ENCODE results near the gene SGIP1. TPM values are rescaled to one million over a fixed set of nuclear protein-coding genes. Genes with fewer than 3 reads are reported as not detected.

Gene SGIP1
- total RNA-seq, 1 experiment from 2014 or later, result not detected

DNA sequence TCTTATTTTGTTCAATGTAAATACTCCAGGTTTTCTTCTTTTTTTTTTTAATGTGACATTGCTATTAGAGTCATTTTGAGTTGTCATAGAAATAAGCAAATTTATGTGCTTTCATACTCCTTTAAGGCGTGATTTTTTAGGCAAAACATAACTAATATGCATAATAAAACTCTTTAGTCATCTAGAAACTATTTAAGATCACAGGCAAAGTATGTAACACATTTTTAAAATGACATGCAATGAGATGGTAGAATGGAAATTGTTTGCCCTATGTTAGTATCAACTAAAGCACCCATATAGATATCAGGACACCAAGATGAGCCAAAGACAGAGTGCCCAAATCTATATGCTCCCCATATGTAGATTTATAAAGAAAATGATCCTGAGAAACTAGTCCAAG, 41.5 kb upstream of the SGIP1 start:
- TF ChIP-seq CTCF (IDR thresholded peaks at IDR 0.05; ENCODE audit: unreplicated experiment), result no peak
- no TSS peak for BruUV-seq (replicated peaks)
- DNase-seq, result no peak
- intact Hi-C loops (cut with micrococcal nuclease; ENCODE audit: unreplicated experiment), result no loop called here
- H3K9me3 Mint-ChIP-seq (ENCODE audit: low read depth, unreplicated experiment), result no peaks in the 10 kb centered on the region
- CTCF ChIA-PET, result no interaction called here
- peaks cover 12% of the 10 kb centered on the region for H3K27me3 Mint-ChIP-seq (ENCODE audit: unreplicated experiment)
- H3K4me1 Mint-ChIP-seq (ENCODE audit: low read depth, unreplicated experiment), result no peaks in the 10 kb centered on the region
- H3K27ac Mint-ChIP-seq (ENCODE audit: unreplicated experiment), result no peak overlapping the region
- H3K36me3 Mint-ChIP-seq (ENCODE audit: insufficient read depth, unreplicated experiment), result no peaks in the 10 kb centered on the region
- no peak overlapping the region for H3K4me3 Mint-ChIP-seq (ENCODE audit: low read depth, unreplicated experiment)

GRCh38 chr1:66493731-66494130, 40.2 kb upstream of the SGIP1 start:
- Mint-ChIP-seq H3K36me3 (ENCODE audit: insufficient read depth, unreplicated experiment) (no peaks in the 10 kb centered on the region), H3K27ac (ENCODE audit: unreplicated experiment) (no peak overlapping the region), H3K4me3 (ENCODE audit: low read depth, unreplicated experiment) (no peak overlapping the region), H3K4me1 (ENCODE audit: low read depth, unreplicated experiment) (no peaks in the 10 kb centered on the region), H3K27me3 (ENCODE audit: unreplicated experiment) (peaks cover 12% of the 10 kb centered on the region), H3K9me3 (ENCODE audit: low read depth, unreplicated experiment) (no peaks in the 10 kb centered on the region)
- DNase-seq, result no peak
- CTCF ChIA-PET, result no interaction called here
- no TSS peak for BruUV-seq (replicated peaks)
- no peak for TF ChIP-seq CTCF (IDR thresholded peaks at IDR 0.05; ENCODE audit: unreplicated experiment)
- intact Hi-C loops (cut with micrococcal nuclease; ENCODE audit: unreplicated experiment), result no loop called here

GRCh38 chr1:66494482-66494881, 39.5 kb upstream of the SGIP1 start:
- no peak for DNase-seq
- no TSS peak for BruUV-seq (replicated peaks)
- no peaks in the 10 kb centered on the region for H3K4me1 Mint-ChIP-seq (ENCODE audit: low read depth, unreplicated experiment)
- no peaks in the 10 kb centered on the region for H3K36me3 Mint-ChIP-seq (ENCODE audit: insufficient read depth, unreplicated experiment)
- H3K27me3 Mint-ChIP-seq (ENCODE audit: unreplicated experiment), result peaks cover 12% of the 10 kb centered on the region
- intact Hi-C loops (cut with micrococcal nuclease; ENCODE audit: unreplicated experiment), result no loop called here
- CTCF ChIA-PET, result no interaction called here
- H3K9me3 Mint-ChIP-seq (ENCODE audit: low read depth, unreplicated experiment), result no peaks in the 10 kb centered on the region
- H3K27ac Mint-ChIP-seq (ENCODE audit: unreplicated experiment), result no peak overlapping the region
- TF ChIP-seq CTCF (IDR thresholded peaks at IDR 0.05; ENCODE audit: unreplicated experiment), result no peak
- H3K4me3 Mint-ChIP-seq (ENCODE audit: low read depth, unreplicated experiment), result no peak overlapping the region

DNA sequence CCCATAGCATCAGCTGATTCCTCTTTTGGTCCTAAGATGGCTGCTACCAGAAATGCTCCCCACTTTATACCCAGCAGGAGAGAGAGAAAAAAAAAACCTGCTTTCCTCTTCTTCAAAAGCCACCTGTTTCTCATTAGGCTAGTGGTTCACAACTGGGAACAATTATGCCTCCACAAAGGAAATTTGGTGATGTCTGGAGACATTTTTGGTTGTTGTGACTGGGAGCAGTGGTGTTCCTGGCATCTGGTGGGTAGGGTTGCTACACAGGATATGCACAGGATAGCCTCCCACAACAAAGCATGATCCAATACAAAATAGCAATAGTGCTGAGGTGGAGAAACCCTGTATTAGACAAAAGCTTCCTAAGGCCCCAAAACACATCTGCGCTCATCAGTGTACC, 38.5 kb upstream of the SGIP1 start:
- CTCF ChIA-PET, result no interaction called here
- no peak for TF ChIP-seq CTCF (IDR thresholded peaks at IDR 0.05; ENCODE audit: unreplicated experiment)
- no peaks in the 10 kb centered on the region for H3K9me3 Mint-ChIP-seq (ENCODE audit: low read depth, unreplicated experiment)
- intact Hi-C loops (cut with micrococcal nuclease; ENCODE audit: unreplicated experiment), result no loop called here
- H3K27me3 Mint-ChIP-seq (ENCODE audit: unreplicated experiment), result peaks cover 12% of the 10 kb centered on the region
- DNase-seq, result no peak
- BruUV-seq (replicated peaks), result no TSS peak
- H3K36me3 Mint-ChIP-seq (ENCODE audit: insufficient read depth, unreplicated experiment), result no peaks in the 10 kb centered on the region
- no peak overlapping the region for H3K27ac Mint-ChIP-seq (ENCODE audit: unreplicated experiment)
- no peaks in the 10 kb centered on the region for H3K4me1 Mint-ChIP-seq (ENCODE audit: low read depth, unreplicated experiment)
- no peak overlapping the region for H3K4me3 Mint-ChIP-seq (ENCODE audit: low read depth, unreplicated experiment)

DNA sequence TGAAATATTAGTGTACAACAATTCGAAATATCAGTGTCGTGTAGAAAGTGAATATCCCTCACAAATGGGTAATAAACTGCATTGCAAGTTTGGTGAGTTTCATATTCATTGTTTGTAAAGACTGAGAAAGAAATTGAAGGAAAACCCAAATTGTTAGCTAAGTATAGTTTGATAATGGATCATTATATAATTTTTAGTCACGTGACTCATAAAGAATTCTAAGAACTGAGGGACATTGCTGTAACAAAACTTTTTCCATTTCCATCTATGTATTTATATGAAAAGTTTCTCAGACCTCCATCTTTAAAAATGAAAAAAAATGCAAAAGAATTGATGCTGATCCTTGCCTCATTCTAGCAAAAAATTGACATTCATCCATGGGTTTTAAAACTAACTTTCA, 36.0 kb upstream of the SGIP1 start:
- Mint-ChIP-seq H3K4me1 (ENCODE audit: low read depth, unreplicated experiment) (no peaks in the 10 kb centered on the region), H3K9me3 (ENCODE audit: low read depth, unreplicated experiment) (no peaks in the 10 kb centered on the region), H3K27ac (ENCODE audit: unreplicated experiment) (no peak overlapping the region), H3K36me3 (ENCODE audit: insufficient read depth, unreplicated experiment) (no peaks in the 10 kb centered on the region), H3K4me3 (ENCODE audit: low read depth, unreplicated experiment) (no peak overlapping the region), H3K27me3 (ENCODE audit: unreplicated experiment) (peaks cover 12% of the 10 kb centered on the region)
- BruUV-seq (replicated peaks), result no TSS peak
- intact Hi-C loops (cut with micrococcal nuclease; ENCODE audit: unreplicated experiment), result no loop called here
- TF ChIP-seq CTCF (IDR thresholded peaks at IDR 0.05; ENCODE audit: unreplicated experiment), result no peak
- no peak for DNase-seq
- CTCF ChIA-PET, result no interaction called here
